Breast epithelium (tissue), 3 donors: ENCODE data around the gene TUB.

Source experiments
- POLR2A ChIP-seq: fragments of 450-650 bp; IDR thresholded peaks from one replicate; pipeline ENCODE4 v1.6.1; 2016; ENCODE audit warnings: antibody characterized with exemption, mild to moderate bottlenecking, moderate library complexity
- POLR2AphosphoS5 ChIP-seq, 3 donors: sonication (generic); formaldehyde crosslinking; IDR thresholded peaks; one replicate each; pipeline ENCODE4 v1.6.1; 2017; ENCODE audit warnings: antibody characterized with exemption in 3 of 3
- TF ChIP-seq, protein P1 (sequence below), 3 donors: fragments of 450-650 bp; IDR thresholded peaks; one replicate each; pipeline ENCODE4 v1.5.1; 2016 to 2017; ENCODE audit warnings: antibody characterized with exemption in 3 of 3, mild to moderate bottlenecking in 3 of 3, moderate library complexity in 3 of 3

- TF ChIP-seq POLR2AphosphoS5 (IDR thresholded peaks at IDR 0.05) (no peak), POLR2A (no peak)
- TF ChIP-seq, protein P1, sequence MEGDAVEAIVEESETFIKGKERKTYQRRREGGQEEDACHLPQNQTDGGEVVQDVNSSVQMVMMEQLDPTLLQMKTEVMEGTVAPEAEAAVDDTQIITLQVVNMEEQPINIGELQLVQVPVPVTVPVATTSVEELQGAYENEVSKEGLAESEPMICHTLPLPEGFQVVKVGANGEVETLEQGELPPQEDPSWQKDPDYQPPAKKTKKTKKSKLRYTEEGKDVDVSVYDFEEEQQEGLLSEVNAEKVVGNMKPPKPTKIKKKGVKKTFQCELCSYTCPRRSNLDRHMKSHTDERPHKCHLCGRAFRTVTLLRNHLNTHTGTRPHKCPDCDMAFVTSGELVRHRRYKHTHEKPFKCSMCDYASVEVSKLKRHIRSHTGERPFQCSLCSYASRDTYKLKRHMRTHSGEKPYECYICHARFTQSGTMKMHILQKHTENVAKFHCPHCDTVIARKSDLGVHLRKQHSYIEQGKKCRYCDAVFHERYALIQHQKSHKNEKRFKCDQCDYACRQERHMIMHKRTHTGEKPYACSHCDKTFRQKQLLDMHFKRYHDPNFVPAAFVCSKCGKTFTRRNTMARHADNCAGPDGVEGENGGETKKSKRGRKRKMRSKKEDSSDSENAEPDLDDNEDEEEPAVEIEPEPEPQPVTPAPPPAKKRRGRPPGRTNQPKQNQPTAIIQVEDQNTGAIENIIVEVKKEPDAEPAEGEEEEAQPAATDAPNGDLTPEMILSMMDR (IDR thresholded peaks at IDR 0.05) = no peak
Observed at GRCh38 chr11:8127447-8127846, 46.4 kb downstream of the TUB start.
